ENCODE measurements around the gene CETN2.
A peak's percentile ranks its signal among the peaks of the same experiment; 100 is the strongest.

The CETN2 gene

GRCh38 chrX:152824841-152825374 lies 5.6 kb downstream of the CETN2 start:
- H3K4me3 ChIP-seq (ENCODE audit: low read depth, low read length) = no peak overlapping the region
- no peak for TF ChIP-seq MYC (IDR thresholded peaks at IDR 0.05; ENCODE audit: low read depth, low read length)
- no peak for TF ChIP-seq POLR2A (IDR thresholded peaks at IDR 0.05; ENCODE audit: extremely low read depth, insufficient read length)
- TF ChIP-seq, protein P1, sequence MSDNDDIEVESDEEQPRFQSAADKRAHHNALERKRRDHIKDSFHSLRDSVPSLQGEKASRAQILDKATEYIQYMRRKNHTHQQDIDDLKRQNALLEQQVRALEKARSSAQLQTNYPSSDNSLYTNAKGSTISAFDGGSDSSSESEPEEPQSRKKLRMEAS (IDR thresholded peaks at IDR 0.05; ENCODE audit: low read depth, low read length) = no peak
- TF ChIP-seq CTCF (IDR thresholded peaks at IDR 0.05; ENCODE audit: low read depth, low read length) = no peak
- DNase-seq (ENCODE audit: low read depth) = no peak

GRCh38 chrX:152823657-152824056 lies 6.9 kb downstream of the CETN2 start:
- TF ChIP-seq POLR2A (IDR thresholded peaks at IDR 0.05; ENCODE audit: extremely low read depth, insufficient read length) = no peak
- TF ChIP-seq, protein P1 (IDR thresholded peaks at IDR 0.05; ENCODE audit: low read depth, low read length) = no peak
- TF ChIP-seq MYC (IDR thresholded peaks at IDR 0.05; ENCODE audit: low read depth, low read length) = no peak
- no peak for TF ChIP-seq CTCF (IDR thresholded peaks at IDR 0.05; ENCODE audit: low read depth, low read length)
- DNase-seq (ENCODE audit: low read depth) = no peak
- H3K4me3 ChIP-seq (ENCODE audit: low read depth, low read length) = no peak overlapping the region

- DNase-seq (ENCODE audit: low read depth) = no peak
- H3K4me3 ChIP-seq (ENCODE audit: low read depth, low read length) = no peak overlapping the region
- TF ChIP-seq POLR2A (IDR thresholded peaks at IDR 0.05; ENCODE audit: extremely low read depth, insufficient read length) = no peak
- TF ChIP-seq, protein P1 (IDR thresholded peaks at IDR 0.05; ENCODE audit: low read depth, low read length) = no peak
- no peak for TF ChIP-seq CTCF (IDR thresholded peaks at IDR 0.05; ENCODE audit: low read depth, low read length)
- no peak for TF ChIP-seq MYC (IDR thresholded peaks at IDR 0.05; ENCODE audit: low read depth, low read length)
Measured at GRCh38 chrX:152822383-152823086, 8.0 kb downstream of the CETN2 start.

- H3K4me3 ChIP-seq (ENCODE audit: low read depth, low read length) = no peak overlapping the region
- TF ChIP-seq CTCF (IDR thresholded peaks at IDR 0.05; ENCODE audit: low read depth, low read length) (peak; percentile 55), POLR2A (IDR thresholded peaks at IDR 0.05; ENCODE audit: extremely low read depth, insufficient read length) (no peak), MYC (IDR thresholded peaks at IDR 0.05; ENCODE audit: low read depth, low read length) (no peak)
- TF ChIP-seq, protein P1 (IDR thresholded peaks at IDR 0.05; ENCODE audit: low read depth, low read length) = no peak
Measured at GRCh38 chrX:152821145-152821765, 9.3 kb downstream of the CETN2 start.

DNA sequence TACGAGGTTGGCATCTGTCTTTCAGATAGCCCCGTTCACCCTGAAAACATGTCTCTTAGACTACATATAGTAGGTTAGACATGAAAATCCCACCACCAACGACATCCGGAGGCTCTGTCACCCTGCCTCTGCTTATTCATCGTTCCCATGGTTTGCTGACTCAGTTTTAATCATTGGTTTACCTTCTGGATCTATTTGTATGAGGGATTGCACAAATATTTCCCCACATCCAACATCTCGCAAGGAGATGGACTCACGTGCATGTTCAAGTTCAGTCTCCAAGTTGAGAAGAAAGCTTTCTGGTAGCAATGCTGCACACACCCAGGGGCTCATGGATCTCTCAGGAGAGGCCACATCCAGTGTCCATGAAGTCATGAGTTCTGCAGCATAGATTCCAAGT lies 10.8 kb downstream of the CETN2 start:
- no peak for DNase-seq (ENCODE audit: low read depth)
- no peak overlapping the region for H3K4me3 ChIP-seq (ENCODE audit: low read depth, low read length)

More at GRCh38 chrX:152821145-152821765, 9.3 kb downstream of the CETN2 start:
- DNase-seq (ENCODE audit: low read depth) = peak; percentile 41

More for the DNA sequence above, 10.8 kb downstream of the CETN2 start:
- TF ChIP-seq, protein P1 (IDR thresholded peaks at IDR 0.05; ENCODE audit: low read depth, low read length) = no peak
- TF ChIP-seq POLR2A (IDR thresholded peaks at IDR 0.05; ENCODE audit: extremely low read depth, insufficient read length) (no peak), CTCF (IDR thresholded peaks at IDR 0.05; ENCODE audit: low read depth, low read length) (no peak)

Data from NB4 (cell line).